ENCODE results near the gene SGMS1.
"Not testable (repeated sequence)": the region's sequence is repeated elsewhere in the genome, so short reads cannot be mapped to it uniquely, and the experiment has no call there.

SGMS1 gene

GRCh38 chr10:50361946-50362345 lies 261.8 kb downstream of the SGMS1 start:
- H3K4me3 ChIP-seq (ENCODE audit: low read depth, low read length), result no peak overlapping the region
- TF ChIP-seq CTCF (IDR thresholded peaks at IDR 0.05; ENCODE audit: low read depth, low read length, missing control alignments), result no peak
- DNase-seq (ENCODE audit: low read depth), result no peak

GRCh38 chr10:50360077-50360850 lies 263.5 kb downstream of the SGMS1 start:
- no peak for TF ChIP-seq CTCF (IDR thresholded peaks at IDR 0.05; ENCODE audit: low read depth, low read length, missing control alignments)
- H3K4me3 ChIP-seq (ENCODE audit: low read depth, low read length), result no peak overlapping the region
- DNase-seq (ENCODE audit: low read depth), result no peak

- no peak for TF ChIP-seq CTCF (IDR thresholded peaks at IDR 0.05; ENCODE audit: low read depth, low read length, missing control alignments)
These were observed 264.6 kb downstream of the SGMS1 start for GRCh38 chr10:50358925-50359687.

GRCh38 chr10:50358411-50358810 lies 265.3 kb downstream of the SGMS1 start:
- H3K4me3 ChIP-seq (ENCODE audit: low read depth, low read length), result no peak overlapping the region
- DNase-seq (ENCODE audit: low read depth), result no peak
- no peak for TF ChIP-seq CTCF (IDR thresholded peaks at IDR 0.05; ENCODE audit: low read depth, low read length, missing control alignments)

More at GRCh38 chr10:50358925-50359687, 264.6 kb downstream of the SGMS1 start:
- DNase-seq (ENCODE audit: low read depth), result no peak
- H3K4me3 ChIP-seq (ENCODE audit: low read depth, low read length), result no peak overlapping the region

- not testable (repeated sequence) for DNase-seq (ENCODE audit: low read depth); H3K4me3 ChIP-seq (ENCODE audit: low read depth, low read length)
These were observed 267.3 kb downstream of the SGMS1 start for GRCh38 chr10:50356481-50356832.

- DNase-seq (ENCODE audit: low read depth); H3K4me3 ChIP-seq (ENCODE audit: low read depth, low read length): not testable (repeated sequence)
These were observed 267.9 kb downstream of the SGMS1 start for GRCh38 chr10:50355693-50356480.

- DNase-seq (ENCODE audit: low read depth), result no peak
- H3K4me3 ChIP-seq (ENCODE audit: low read depth, low read length), result no peak overlapping the region
- TF ChIP-seq CTCF (IDR thresholded peaks at IDR 0.05; ENCODE audit: low read depth, low read length, missing control alignments), result no peak
These were observed 272.1 kb downstream of the SGMS1 start for GRCh38 chr10:50351483-50352146.
